ENCODE data around the gene SLC2A13. TPM values are rescaled to one million over a fixed set of nuclear protein-coding genes. Genes with fewer than 3 reads are reported as not detected.

Gene SLC2A13
- total RNA-seq, 1 donor from 2014 or later, result 5.6 TPM

DNA sequence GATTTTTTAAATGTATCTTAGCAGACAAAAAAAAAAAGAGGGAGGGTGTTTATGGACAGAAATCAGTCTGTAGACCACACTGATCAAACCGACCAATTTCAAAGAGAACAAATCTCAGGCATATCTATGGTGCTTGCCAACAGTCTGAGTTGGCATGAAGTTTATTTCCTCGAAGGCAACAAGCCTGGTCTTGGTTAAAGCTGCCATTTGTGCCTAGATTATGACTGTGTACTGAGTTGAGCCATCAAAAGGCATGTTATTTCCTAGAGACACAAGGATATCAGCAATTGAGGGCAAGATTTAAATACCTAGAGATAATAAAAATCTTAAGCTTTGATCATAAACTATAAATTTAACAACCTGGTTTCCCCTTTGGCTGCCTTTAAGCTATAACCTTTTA, 119.2 kb downstream of the SLC2A13 start:
- H3K4me1 Mint-ChIP-seq, result no peaks in the 10 kb centered on the region
- H3K27ac Mint-ChIP-seq (ENCODE audit: unreplicated experiment), result no peak overlapping the region
- H3K9me3 Mint-ChIP-seq, result no peaks in the 10 kb centered on the region
- no peaks in the 10 kb centered on the region for H3K36me3 Mint-ChIP-seq (ENCODE audit: low read depth)
- TF ChIP-seq, protein P1, sequence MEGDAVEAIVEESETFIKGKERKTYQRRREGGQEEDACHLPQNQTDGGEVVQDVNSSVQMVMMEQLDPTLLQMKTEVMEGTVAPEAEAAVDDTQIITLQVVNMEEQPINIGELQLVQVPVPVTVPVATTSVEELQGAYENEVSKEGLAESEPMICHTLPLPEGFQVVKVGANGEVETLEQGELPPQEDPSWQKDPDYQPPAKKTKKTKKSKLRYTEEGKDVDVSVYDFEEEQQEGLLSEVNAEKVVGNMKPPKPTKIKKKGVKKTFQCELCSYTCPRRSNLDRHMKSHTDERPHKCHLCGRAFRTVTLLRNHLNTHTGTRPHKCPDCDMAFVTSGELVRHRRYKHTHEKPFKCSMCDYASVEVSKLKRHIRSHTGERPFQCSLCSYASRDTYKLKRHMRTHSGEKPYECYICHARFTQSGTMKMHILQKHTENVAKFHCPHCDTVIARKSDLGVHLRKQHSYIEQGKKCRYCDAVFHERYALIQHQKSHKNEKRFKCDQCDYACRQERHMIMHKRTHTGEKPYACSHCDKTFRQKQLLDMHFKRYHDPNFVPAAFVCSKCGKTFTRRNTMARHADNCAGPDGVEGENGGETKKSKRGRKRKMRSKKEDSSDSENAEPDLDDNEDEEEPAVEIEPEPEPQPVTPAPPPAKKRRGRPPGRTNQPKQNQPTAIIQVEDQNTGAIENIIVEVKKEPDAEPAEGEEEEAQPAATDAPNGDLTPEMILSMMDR (conservative IDR thresholded peaks at IDR 0.05), result no peak
- no peak overlapping the region for H3K4me3 Mint-ChIP-seq
- no peaks in the 10 kb centered on the region for H3K27me3 Mint-ChIP-seq (ENCODE audit: low read depth)
- DNase-seq (ENCODE audit: low read depth, low spot score), result no peak

DNA sequence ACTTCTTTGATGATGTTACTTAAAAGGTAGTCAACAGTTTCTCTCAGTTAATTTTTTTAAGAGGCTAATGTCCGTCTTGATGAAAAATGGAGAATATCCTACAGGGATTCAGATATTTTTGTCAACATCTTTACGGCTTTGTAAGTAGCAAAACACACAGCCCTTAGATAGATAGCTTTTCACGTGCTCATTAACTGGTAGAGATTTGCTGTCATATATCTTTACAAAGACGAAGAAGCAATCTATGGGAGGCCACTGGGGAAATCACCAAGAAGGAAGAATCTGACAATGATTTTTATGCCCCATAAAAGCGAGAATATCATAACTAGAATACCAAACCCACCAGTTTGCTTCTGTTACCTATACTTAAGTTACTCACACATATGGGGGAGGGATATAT, 121.2 kb downstream of the SLC2A13 start:
- Mint-ChIP-seq H3K9me3 (no peaks in the 10 kb centered on the region), H3K27ac (ENCODE audit: unreplicated experiment) (no peak overlapping the region), H3K27me3 (ENCODE audit: low read depth) (no peaks in the 10 kb centered on the region), H3K36me3 (ENCODE audit: low read depth) (no peaks in the 10 kb centered on the region), H3K4me3 (no peak overlapping the region), H3K4me1 (no peaks in the 10 kb centered on the region)
- DNase-seq (ENCODE audit: low read depth, low spot score), result no peak
- TF ChIP-seq, protein P1 (conservative IDR thresholded peaks at IDR 0.05), result no peak

DNA sequence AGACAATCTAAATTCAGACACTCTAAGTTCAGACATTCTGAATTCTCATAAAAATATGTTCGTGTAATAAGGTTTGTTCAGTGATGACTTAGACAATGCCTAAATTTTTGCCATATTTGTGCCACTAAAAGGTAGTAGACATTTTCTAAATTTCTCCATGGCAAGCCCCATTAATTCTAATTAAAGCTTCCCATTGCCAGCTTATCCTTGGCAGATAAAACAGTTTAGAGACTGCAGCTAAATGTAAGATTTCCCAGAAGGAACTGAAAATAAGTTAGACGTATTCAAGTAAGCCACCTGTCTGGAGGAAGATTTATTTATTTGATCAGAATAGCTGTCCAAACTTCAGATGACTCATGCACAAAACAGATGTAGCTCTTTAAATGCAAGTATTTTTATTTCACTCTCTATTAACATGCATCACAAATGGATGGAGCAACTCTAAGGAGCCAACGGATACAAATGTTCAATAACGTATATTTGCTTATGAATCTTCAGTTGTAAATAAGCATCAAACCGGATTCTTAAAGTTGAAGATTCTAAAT, 130.4 kb downstream of the SLC2A13 start:
- H3K4me3 Mint-ChIP-seq, result no peak overlapping the region
- no peak for DNase-seq (ENCODE audit: low read depth, low spot score)
- H3K36me3 Mint-ChIP-seq (ENCODE audit: low read depth), result no peaks in the 10 kb centered on the region
- H3K9me3 Mint-ChIP-seq, result peaks cover 4% of the 10 kb centered on the region
- H3K27me3 Mint-ChIP-seq (ENCODE audit: low read depth), result no peaks in the 10 kb centered on the region
- TF ChIP-seq, protein P1 (conservative IDR thresholded peaks at IDR 0.05), result no peak
- no peak overlapping the region for H3K27ac Mint-ChIP-seq (ENCODE audit: unreplicated experiment)
- no peaks in the 10 kb centered on the region for H3K4me1 Mint-ChIP-seq

DNA sequence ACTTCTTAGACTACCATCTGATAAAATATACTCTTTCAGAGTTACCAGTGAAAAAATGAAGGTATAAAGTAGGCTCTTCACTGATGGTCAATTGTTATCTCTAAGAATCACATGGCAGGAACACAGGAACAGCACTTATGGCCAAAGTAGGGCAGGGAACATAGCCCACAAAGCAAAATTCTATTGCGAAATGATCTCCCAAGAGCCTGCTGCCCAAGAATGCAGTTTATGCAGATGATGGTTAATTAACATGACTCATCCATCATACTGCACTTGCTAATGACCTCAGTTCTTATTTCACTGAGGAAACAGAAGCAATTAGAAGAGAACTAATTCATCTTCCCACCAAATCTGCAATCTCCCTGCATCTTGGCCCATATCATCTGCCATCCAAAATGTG, 133.8 kb downstream of the SLC2A13 start:
- Mint-ChIP-seq H3K4me1 (no peaks in the 10 kb centered on the region), H3K4me3 (no peak overlapping the region), H3K27ac (ENCODE audit: unreplicated experiment) (no peak overlapping the region)

DNA sequence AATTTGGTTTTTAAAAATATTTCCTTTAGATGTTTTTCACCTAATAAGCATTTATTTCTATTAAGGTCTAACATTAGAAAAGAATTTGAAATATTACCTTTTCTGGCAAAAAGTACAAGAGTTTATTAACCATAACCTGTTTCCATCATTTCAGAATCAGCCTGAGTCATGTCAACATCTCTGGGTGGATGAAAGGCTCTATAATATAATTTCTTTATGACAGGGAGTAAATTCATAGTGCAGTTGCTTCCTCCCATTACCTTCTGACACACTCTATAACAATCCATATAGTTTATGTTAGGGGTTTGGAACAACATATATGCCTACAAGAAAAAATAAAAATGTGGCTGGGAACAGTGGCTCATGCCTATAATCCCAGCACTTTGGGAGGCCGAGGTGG, 134.5 kb downstream of the SLC2A13 start:
- DNase-seq (ENCODE audit: low read depth, low spot score), result no peak
- TF ChIP-seq, protein P1 (conservative IDR thresholded peaks at IDR 0.05), result no peak
- Mint-ChIP-seq H3K27me3 (ENCODE audit: low read depth) (no peaks in the 10 kb centered on the region), H3K4me3 (no peak overlapping the region), H3K36me3 (ENCODE audit: low read depth) (no peaks in the 10 kb centered on the region), H3K4me1 (no peaks in the 10 kb centered on the region), H3K27ac (ENCODE audit: unreplicated experiment) (no peak overlapping the region), H3K9me3 (peaks cover 9% of the 10 kb centered on the region)

More for the DNA sequence above, 133.8 kb downstream of the SLC2A13 start:
- TF ChIP-seq, protein P1 (conservative IDR thresholded peaks at IDR 0.05), result no peak
- H3K9me3 Mint-ChIP-seq, result peaks cover 9% of the 10 kb centered on the region
- no peaks in the 10 kb centered on the region for H3K27me3 Mint-ChIP-seq (ENCODE audit: low read depth)
- no peak for DNase-seq (ENCODE audit: low read depth, low spot score)
- no peaks in the 10 kb centered on the region for H3K36me3 Mint-ChIP-seq (ENCODE audit: low read depth)
